NCI-H128 (cell line): ENCODE data around the gene DUXA.

Source experiments
- DNase-seq: peaks from one replicate; lab custom pipeline; 2025; ENCODE audit not compliant: unreplicated experiment; lab: John Stamatoyannopoulos, UW

The DUXA gene

DNA sequence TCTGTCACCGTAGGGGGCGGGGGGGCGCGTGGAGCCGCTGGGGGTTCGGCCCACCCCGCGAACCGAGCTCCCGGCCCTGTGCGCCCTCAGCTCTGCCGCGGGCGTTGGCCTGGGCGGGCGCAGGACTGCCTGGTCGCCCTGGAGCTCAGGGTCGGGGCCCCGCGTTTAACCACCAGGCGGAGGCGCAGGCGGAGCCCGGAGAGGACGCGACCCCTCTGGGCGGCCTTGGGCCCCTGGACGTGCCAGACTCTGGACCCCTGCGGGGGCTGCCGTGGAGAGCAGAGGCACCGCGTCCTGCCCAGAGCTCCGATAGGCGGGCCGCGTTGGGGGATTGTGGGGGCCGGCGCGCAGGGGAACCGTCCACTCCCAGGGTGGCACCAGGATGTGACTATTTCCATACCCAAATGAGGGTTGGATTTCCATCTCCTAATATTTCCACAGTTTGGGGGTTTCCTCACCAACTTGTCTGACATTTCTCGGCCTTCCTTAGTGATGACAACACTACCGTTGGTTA, 60.5 kb downstream of the DUXA start:
- no peak for DNase-seq

DNA sequence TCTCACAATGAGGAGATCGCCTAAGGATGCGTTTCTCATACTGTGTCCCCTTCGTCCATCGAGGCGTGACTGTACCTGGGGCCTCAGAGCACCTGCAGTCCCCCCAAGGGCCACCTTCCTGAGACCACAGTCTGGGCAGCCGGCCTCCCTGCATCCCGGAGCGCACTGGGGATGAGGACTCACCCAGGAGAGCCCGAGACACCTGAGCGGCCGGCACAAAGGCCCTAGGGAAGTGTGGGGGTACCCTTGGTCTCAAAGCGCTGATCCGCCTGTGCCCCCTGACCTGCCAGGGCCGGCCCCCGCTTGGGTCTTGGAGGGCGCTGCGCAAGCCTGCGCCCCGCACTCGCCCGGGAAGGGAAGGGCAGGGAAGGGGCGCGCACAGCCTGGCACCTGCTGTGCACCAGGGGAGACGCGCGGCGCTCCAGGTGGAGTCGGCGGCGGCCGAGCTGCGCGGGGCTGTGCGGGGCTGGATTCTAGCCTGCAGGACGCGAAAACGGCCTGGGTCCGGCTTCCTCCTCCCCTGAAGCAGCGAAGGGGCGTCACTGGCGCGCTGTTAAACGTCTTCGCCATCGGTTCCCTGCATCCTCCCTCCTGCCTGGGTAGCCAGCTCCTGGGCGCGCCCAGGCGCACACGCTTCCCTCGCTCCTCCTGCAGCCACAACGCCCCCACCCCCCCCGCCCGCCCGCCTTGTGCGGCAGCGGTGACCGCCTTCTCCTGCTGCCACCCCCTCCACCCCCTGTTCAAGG, 61.1 kb downstream of the DUXA start:
- DNase-seq, result no peak
